Liver (tissue), 3 donors: Measurements from ENCODE around the gene ALKBH2.

Experiments used
- CTCF ChIP-seq: fragments of 150-350 bp; IDR thresholded peaks from 2 replicates; pipeline ENCODE4 v1.5.1; 2017; ENCODE audit warnings: improper control_type of control experiment, low read depth, low read length; ENCODE audit not compliant: missing input control
- MAX ChIP-seq: IDR thresholded peaks from 2 replicates; pipeline ENCODE4 v1.6.1; 2016; ENCODE audit warnings: antibody characterized with exemption
- RAD21 ChIP-seq, 2 donors: IDR thresholded peaks; 2 replicates each; pipeline ENCODE4 v1.6.1; 2016; ENCODE audit warnings: antibody characterized with exemption in 2 of 2, mild to moderate bottlenecking in 2 of 2
- REST ChIP-seq: IDR thresholded peaks from 2 replicates; pipeline ENCODE4 v1.6.1; 2016; ENCODE audit warnings: antibody characterized with exemption, mild to moderate bottlenecking
- SP1 ChIP-seq: IDR thresholded peaks from 2 replicates; pipeline ENCODE4 v1.6.1; 2018; ENCODE audit warnings: antibody characterized with exemption, mild to moderate bottlenecking
- YY1 ChIP-seq: IDR thresholded peaks from 2 replicates; pipeline ENCODE4 v1.6.1; 2016; ENCODE audit warnings: antibody characterized with exemption, mild to moderate bottlenecking
- donor health status: healthy.
- donor health status: healthy.

GRCh38 chr12:109139791-109140190 is 46.5 kb upstream of the ALKBH2 start:
- TF ChIP-seq YY1 (no peak), CTCF (no peak), MAX (no peak), RAD21 (IDR thresholded peaks at IDR 0.05) (no peak), REST (no peak), SP1 (no peak)
